PC-3 (cell line): ENCODE data around the gene CAMKK2.

Experiments used
- EZH2 ChIP-seq: fragments of 300-600 bp; sonication (generic); IDR thresholded peaks from one replicate; pipeline ENCODE4 v1.6.1; 2017; ENCODE audit warnings: antibody characterized with exemption, mild to moderate bottlenecking, low read length; ENCODE audit not compliant: unreplicated experiment
- EZH2phosphoT487 ChIP-seq: fragments of 300-600 bp; sonication (generic); IDR thresholded peaks from 2 replicates; pipeline ENCODE4 v1.6.1; 2018; ENCODE audit warnings: mild to moderate bottlenecking, antibody characterized with exemption, low read length, borderline replicate concordance
- TF ChIP-seq, protein P1 (sequence below): fragments of 300-600 bp; sonication (generic); conservative IDR thresholded peaks from 2 replicates; pipeline ENCODE4 v1.5.1; 2017; ENCODE audit warnings: antibody characterized with exemption, low read depth, mild to moderate bottlenecking, low read length

- TF ChIP-seq, protein P1, sequence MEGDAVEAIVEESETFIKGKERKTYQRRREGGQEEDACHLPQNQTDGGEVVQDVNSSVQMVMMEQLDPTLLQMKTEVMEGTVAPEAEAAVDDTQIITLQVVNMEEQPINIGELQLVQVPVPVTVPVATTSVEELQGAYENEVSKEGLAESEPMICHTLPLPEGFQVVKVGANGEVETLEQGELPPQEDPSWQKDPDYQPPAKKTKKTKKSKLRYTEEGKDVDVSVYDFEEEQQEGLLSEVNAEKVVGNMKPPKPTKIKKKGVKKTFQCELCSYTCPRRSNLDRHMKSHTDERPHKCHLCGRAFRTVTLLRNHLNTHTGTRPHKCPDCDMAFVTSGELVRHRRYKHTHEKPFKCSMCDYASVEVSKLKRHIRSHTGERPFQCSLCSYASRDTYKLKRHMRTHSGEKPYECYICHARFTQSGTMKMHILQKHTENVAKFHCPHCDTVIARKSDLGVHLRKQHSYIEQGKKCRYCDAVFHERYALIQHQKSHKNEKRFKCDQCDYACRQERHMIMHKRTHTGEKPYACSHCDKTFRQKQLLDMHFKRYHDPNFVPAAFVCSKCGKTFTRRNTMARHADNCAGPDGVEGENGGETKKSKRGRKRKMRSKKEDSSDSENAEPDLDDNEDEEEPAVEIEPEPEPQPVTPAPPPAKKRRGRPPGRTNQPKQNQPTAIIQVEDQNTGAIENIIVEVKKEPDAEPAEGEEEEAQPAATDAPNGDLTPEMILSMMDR = peak; percentile 43
- TF ChIP-seq EZH2 (no peak), EZH2phosphoT487 (no peak)
These were observed at the start of gene CAMKK2 for GRCh38 chr12:121296618-121297434.
